ENCODE results near the gene SIGLEC6. TPM values are rescaled to one million over a fixed set of nuclear protein-coding genes. Genes with fewer than 3 reads are reported as not detected.

Gene SIGLEC6
- total RNA-seq, 4 donors from 2014 or later: 0.29 to 7.2 (median 0.77) TPM

- TF ChIP-seq POLR2A (IDR thresholded peaks at IDR 0.05) (no peak), CTCF (IDR thresholded peaks at IDR 0.05) (no peak)
- no peaks in the 10 kb centered on the region for H3K27me3 ChIP-seq
- intact Hi-C loops (cut with DNase I; ENCODE audit: low total_unique reads): loop anchor here (10.0 kb wide), 1 partner anchor 177 kb away; no protein-coding TSS in a partner anchor
Observed at GRCh38 chr19:51477344-51477743, 54.1 kb downstream of the SIGLEC6 start.

GRCh38 chr19:51476164-51476563, 55.3 kb downstream of the SIGLEC6 start:
- no peak for TF ChIP-seq POLR2A (IDR thresholded peaks at IDR 0.05)
- TF ChIP-seq CTCF (IDR thresholded peaks at IDR 0.05): no peak
- no peak for DNase-seq
- intact Hi-C loops (cut with DNase I; ENCODE audit: low total_unique reads): loop anchor here (10.0 kb wide), 1 partner anchor 179 kb away; no protein-coding TSS in a partner anchor
- H3K36me3 ChIP-seq: no peaks in the 10 kb centered on the region
- H3K9me3 ChIP-seq: no peaks in the 10 kb centered on the region
- H3K27ac ChIP-seq: no peak overlapping the region
- H3K4me1 ChIP-seq: no peaks in the 10 kb centered on the region
- no peak overlapping the region for H3K4me3 ChIP-seq
- H3K27me3 ChIP-seq: no peaks in the 10 kb centered on the region

More at GRCh38 chr19:51477344-51477743, 54.1 kb downstream of the SIGLEC6 start:
- DNase-seq: no peak
- Histone ChIP-seq H3K36me3 (no peaks in the 10 kb centered on the region), H3K4me1 (no peaks in the 10 kb centered on the region), H3K4me3 (no peak overlapping the region), H3K27ac (no peak overlapping the region), H3K9me3 (no peaks in the 10 kb centered on the region)

GRCh38 chr19:51473009-51473707, 58.3 kb downstream of the SIGLEC6 start:
- peak; percentile 54 to 70 for DNase-seq
- Histone ChIP-seq H3K36me3 (no peaks in the 10 kb centered on the region), H3K4me3 (no peak overlapping the region), H3K27ac (no peak overlapping the region), H3K4me1 (no peaks in the 10 kb centered on the region), H3K9me3 (no peaks in the 10 kb centered on the region), H3K27me3 (no peaks in the 10 kb centered on the region)
- intact Hi-C loops (cut with DNase I; ENCODE audit: low total_unique reads): loop anchor here (10.0 kb wide), 1 partner anchor 182 kb away; no protein-coding TSS in a partner anchor
- no peak for TF ChIP-seq POLR2A (IDR thresholded peaks at IDR 0.05)
- TF ChIP-seq CTCF (IDR thresholded peaks at IDR 0.05): peak; percentile 62 to 77 (median 77)

GRCh38 chr19:51472607-51473006, 58.9 kb downstream of the SIGLEC6 start:
- intact Hi-C loops (cut with DNase I; ENCODE audit: low total_unique reads): loop anchor here (10.0 kb wide), 1 partner anchor 182 kb away; no protein-coding TSS in a partner anchor
- Histone ChIP-seq H3K9me3 (no peaks in the 10 kb centered on the region), H3K27ac (no peak overlapping the region), H3K4me1 (no peaks in the 10 kb centered on the region), H3K27me3 (no peaks in the 10 kb centered on the region), H3K4me3 (no peak overlapping the region), H3K36me3 (no peaks in the 10 kb centered on the region)
- DNase-seq: no peak
- no peak for TF ChIP-seq CTCF (IDR thresholded peaks at IDR 0.05)
- no peak for TF ChIP-seq POLR2A (IDR thresholded peaks at IDR 0.05)

- H3K4me3 ChIP-seq: no peak overlapping the region
- no peaks in the 10 kb centered on the region for H3K4me1 ChIP-seq
- H3K9me3 ChIP-seq: no peaks in the 10 kb centered on the region
- TF ChIP-seq POLR2A (IDR thresholded peaks at IDR 0.05): no peak
- no peak for TF ChIP-seq CTCF (IDR thresholded peaks at IDR 0.05)
- no peaks in the 10 kb centered on the region for H3K27me3 ChIP-seq
- H3K27ac ChIP-seq: no peak overlapping the region
- no peaks in the 10 kb centered on the region for H3K36me3 ChIP-seq
- DNase-seq: no peak
- intact Hi-C loops (cut with DNase I; ENCODE audit: low total_unique reads): loop anchor here (10.0 kb wide), 1 partner anchor 183 kb away; no protein-coding TSS in a partner anchor
Observed at GRCh38 chr19:51471527-51471926, 59.9 kb downstream of the SIGLEC6 start.

Measured in uterus (tissue), 4 donors.